H7 (cell line): Measurements from ENCODE around the gene GPATCH8. TPM values are rescaled to one million over a fixed set of nuclear protein-coding genes. Genes with fewer than 3 reads are reported as not detected.

Source experiments
- total RNA-seq: library from RNA; depleted of rRNA; stranded (reverse); fragments of >200 nt; shearing (Covaris generic); gene quantifications from 2 replicates; pipeline ENCODE4 v1.2.3, GENCODE V29; 2014; rRNA removed

The GPATCH8 gene
- total RNA-seq, 1 experiment from 2014 or later = 16.9 TPM

Other genes with a start within 250 kb of the GPATCH8 start
- gene SLC4A1, start 235.3 kb downstream of the GPATCH8 start, total RNA-seq = 0.07 TPM in 2 replicates
- gene RUNDC3A, start 194.8 kb downstream of the GPATCH8 start, total RNA-seq = 5.1 and 5.7 TPM in 2 replicates
- 281 and 295 TPM in 2 replicates for gene SLC25A39, start 178.6 kb downstream of the GPATCH8 start, total RNA-seq
- gene GRN, start 158.1 kb downstream of the GPATCH8 start, total RNA-seq = 122 and 161 TPM in 2 replicates
- gene FAM171A2, start 139.6 kb downstream of the GPATCH8 start, total RNA-seq = 23.7 and 24.1 TPM in 2 replicates
- 6.2 and 11.4 TPM in 2 replicates for gene ITGA2B, start 113.8 kb downstream of the GPATCH8 start, total RNA-seq
- 21.1 and 28.3 TPM in 2 replicates for gene FZD2, start 54.1 kb upstream of the GPATCH8 start, total RNA-seq
- 1.9 and 6.7 TPM in 2 replicates for gene MEIOC, start 153.1 kb upstream of the GPATCH8 start, total RNA-seq
- 38.8 and 46.3 TPM in 2 replicates for gene CCDC43, start 186.4 kb upstream of the GPATCH8 start, total RNA-seq
- 21.0 and 30.4 TPM in 2 replicates for gene DBF4B, start 205.3 kb upstream of the GPATCH8 start, total RNA-seq